Erythroblast (primary cell): ENCODE data around the gene RBMS1.

ENCODE experiments used
- GATA1 ChIP-seq: IDR thresholded peaks from 2 replicates; pipeline ENCODE4 v1.6.1; 2011; ENCODE audit warnings: low read depth, mild to moderate bottlenecking, control low read depth, low read length, moderate library complexity
- POLR2A ChIP-seq: IDR thresholded peaks from 2 replicates; pipeline ENCODE4 v1.6.1; 2011; ENCODE audit warnings: mild to moderate bottlenecking, low read length

GRCh38 chr2:160440888-160441287, 52.7 kb downstream of the RBMS1 start:
- TF ChIP-seq POLR2A (no peak), GATA1 (no peak)
